NCI-H146 treated with DMSO at 0.1 percent for 48 hours (cell line): Measurements from ENCODE around the gene FBXO44.

ENCODE experiments used
- DNase-seq: peaks from one replicate; lab custom pipeline; 2025; ENCODE audit not compliant: unreplicated experiment; lab: John Stamatoyannopoulos, UW

Gene FBXO44

GRCh38 chr1:11707621-11708276 lies 53.1 kb downstream of the FBXO44 start:
- peak; percentile 14 for DNase-seq

DNA sequence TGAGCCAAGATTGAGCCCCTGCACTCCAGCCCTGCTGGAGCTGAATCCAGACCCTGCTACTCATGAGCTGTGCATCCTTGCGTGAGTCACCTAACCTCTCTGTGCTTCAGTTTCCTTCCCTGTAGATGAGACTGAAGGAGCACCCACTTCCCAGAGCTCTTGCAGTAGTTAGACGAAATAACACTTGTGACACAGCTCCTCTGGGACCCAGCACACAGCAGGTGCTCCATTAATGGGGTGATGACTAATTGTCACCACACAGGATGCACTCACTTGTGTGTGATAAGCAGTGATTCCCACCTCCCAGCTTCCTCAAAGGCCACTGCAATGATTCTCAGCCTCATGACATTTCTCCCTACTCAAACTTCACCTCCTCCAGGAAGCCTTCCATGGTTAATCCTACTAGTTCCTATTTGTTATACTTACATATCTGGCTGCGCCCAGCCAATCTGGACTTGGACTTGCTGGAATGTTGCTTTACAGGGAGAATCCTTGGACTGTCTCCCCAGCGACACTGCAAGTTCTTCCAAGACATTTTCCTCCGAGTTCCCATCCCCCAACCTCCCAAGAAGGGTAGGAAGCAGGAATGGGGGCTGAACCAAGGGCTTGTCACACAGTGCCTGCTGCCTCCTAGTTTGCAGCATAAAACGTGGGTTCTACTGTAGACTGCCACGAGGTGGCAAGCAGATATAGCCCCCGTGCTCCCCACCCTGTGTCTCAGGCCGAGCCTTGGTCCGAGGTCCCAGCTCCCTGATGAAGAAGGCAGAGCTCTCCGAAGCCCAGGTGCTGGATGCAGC lies 54.1 kb downstream of the FBXO44 start:
- DNase-seq, result no peak

DNA sequence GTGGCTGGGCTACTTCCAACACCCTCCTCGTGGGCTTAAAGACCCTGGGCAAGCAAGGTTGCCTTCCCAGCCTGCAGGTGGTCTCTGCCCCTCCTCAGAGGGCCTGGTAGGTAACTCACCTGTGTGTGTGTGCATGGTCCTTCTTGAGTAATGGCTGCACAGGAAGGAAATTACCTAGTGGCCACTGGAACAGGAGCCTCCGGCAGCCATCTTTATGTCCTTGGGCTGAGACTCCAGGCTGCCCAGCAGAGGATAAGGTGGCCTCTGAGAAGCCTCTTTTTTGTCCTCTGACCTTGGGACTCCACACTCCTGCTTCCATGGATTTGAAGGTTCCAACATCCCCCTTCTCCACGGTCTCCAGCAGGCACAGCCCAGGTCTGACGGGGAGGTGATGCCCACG lies 56.8 kb downstream of the FBXO44 start:
- no peak for DNase-seq

GRCh38 chr1:11712285-11712684 lies 57.6 kb downstream of the FBXO44 start:
- DNase-seq, result no peak
